Lower leg skin (tissue), 3 donors: Measurements from ENCODE around the gene NCAM1.

Experiments used
- POLR2A ChIP-seq, 2 donors: fragments of 450-650 bp; IDR thresholded peaks; one replicate each; pipeline ENCODE4 v1.6.1; 2016 to 2017; ENCODE audit warnings: antibody characterized with exemption in 2 of 2, mild to moderate bottlenecking in 1 of 2, moderate library complexity in 1 of 2
- TF ChIP-seq, protein P1 (sequence below), 3 donors: fragments of 450-650 bp; IDR thresholded peaks; one replicate each; pipeline ENCODE4 v1.5.1; 2016; ENCODE audit warnings: antibody characterized with exemption in 3 of 3, mild to moderate bottlenecking in 3 of 3, moderate library complexity in 2 of 3

DNA sequence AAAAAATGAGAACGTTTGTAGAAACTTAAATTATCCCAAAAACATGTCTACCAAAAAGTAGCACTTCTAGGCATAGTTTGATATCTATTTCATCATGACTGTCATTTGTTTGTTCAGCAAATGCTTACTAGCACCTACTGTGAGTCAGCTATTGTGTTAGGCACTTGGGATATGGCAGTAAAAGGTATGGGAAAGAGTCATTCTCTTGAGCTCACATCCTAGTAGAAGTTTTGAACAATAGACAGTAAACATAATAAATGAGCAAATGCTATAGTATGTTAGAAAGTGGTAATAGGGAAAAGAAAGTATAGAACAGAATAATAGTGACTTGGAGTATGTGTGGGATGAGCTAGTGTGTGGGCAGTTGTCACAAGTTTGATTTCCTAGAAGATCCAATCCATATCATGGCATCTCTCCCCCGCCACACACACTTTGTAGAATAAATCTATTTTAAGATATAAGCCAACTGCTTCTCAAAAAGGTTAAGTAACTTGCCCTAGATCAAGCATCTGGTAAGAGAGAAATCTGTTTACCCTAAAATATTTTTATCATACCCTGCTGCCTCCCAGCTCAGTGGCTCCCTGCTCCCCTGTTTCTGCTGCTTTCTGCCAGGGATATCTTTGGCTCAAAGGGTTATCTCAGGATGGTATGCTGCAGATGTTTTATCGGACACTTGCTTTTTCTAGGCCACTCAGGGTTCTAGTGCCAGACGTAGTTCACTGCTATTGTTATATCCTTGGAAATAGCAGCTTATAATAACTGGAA lies 129.7 kb downstream of the NCAM1 start:
- no peak for TF ChIP-seq POLR2A (IDR thresholded peaks at IDR 0.05)
- TF ChIP-seq, protein P1, sequence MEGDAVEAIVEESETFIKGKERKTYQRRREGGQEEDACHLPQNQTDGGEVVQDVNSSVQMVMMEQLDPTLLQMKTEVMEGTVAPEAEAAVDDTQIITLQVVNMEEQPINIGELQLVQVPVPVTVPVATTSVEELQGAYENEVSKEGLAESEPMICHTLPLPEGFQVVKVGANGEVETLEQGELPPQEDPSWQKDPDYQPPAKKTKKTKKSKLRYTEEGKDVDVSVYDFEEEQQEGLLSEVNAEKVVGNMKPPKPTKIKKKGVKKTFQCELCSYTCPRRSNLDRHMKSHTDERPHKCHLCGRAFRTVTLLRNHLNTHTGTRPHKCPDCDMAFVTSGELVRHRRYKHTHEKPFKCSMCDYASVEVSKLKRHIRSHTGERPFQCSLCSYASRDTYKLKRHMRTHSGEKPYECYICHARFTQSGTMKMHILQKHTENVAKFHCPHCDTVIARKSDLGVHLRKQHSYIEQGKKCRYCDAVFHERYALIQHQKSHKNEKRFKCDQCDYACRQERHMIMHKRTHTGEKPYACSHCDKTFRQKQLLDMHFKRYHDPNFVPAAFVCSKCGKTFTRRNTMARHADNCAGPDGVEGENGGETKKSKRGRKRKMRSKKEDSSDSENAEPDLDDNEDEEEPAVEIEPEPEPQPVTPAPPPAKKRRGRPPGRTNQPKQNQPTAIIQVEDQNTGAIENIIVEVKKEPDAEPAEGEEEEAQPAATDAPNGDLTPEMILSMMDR (IDR thresholded peaks at IDR 0.05): no peak
